ENCODE measurements around the gene FAS. TPM values are rescaled to one million over a fixed set of nuclear protein-coding genes. Genes with fewer than 3 reads are reported as not detected.

The FAS gene
- total RNA-seq, 1 experiment from 2014 or later = 9.3 TPM

- intact Hi-C loops (cut with micrococcal nuclease) = no loop called here
- Histone ChIP-seq H3K4me1 (ENCODE audit: control insufficient read depth in 1 of 2, insufficient read depth in 2 of 2, low read length in 2 of 2) (peaks cover 0 to 20% of the 10 kb centered on the region in 2 experiments; a peak in 2 of 4 replicates), H2AFZ (ENCODE audit: low read depth, low read length, poor library complexity, severe bottlenecking) (no peak overlapping the region), H3K79me2 (ENCODE audit: insufficient read depth, low read length) (no peaks in the 10 kb centered on the region), H3K36me3 (ENCODE audit: control insufficient read depth in 1 of 2, insufficient read depth in 2 of 2, low read length in 2 of 2) (no peaks in the 10 kb centered on the region), H3K9me2 (ENCODE audit: insufficient read depth) (no peaks in the 10 kb centered on the region), H3K4me2 (ENCODE audit: low read length) (no peak overlapping the region), H3K9me3 (ENCODE audit: control insufficient read depth in 1 of 2, insufficient read depth in 1 of 2, low read depth in 1 of 2, low read length in 2 of 2) (no peaks in the 10 kb centered on the region), H3K9ac (ENCODE audit: low read length) (no peak overlapping the region), H3K4me3 (replicated peaks in 1 of 2; ENCODE audit: low read depth in 1 of 2, low read length in 2 of 2) (no peak overlapping the region), H4K20me1 (ENCODE audit: insufficient read depth) (no peaks in the 10 kb centered on the region), H3K27ac (ENCODE audit: low read depth, low read length) (no peak overlapping the region), H3K27me3 (ENCODE audit: insufficient read depth, low read length) (no peaks in the 10 kb centered on the region)
- BruUV-seq (replicated peaks) = no TSS peak
- ChIA-PET POLR2A (no interaction called here), CTCF (interaction anchor here (1.7 kb wide), 1 partner anchor 8 kb away, joined by 5 read pairs; no protein-coding TSS in a partner anchor), RAD21 (ENCODE audit: low non-redundant PET in 1 of 2, low total read pairs in 2 of 2, uncharacterized antibody in 2 of 2, unreplicated experiment in 2 of 2) (no interaction called here)
- DNase-seq (ENCODE audit: low read depth, low spot score) (no peak), ATAC-seq (no peak)
- no peak for TF ChIP-seq EGR1 (IDR thresholded peaks at IDR 0.05; ENCODE audit: low read depth)
- TF ChIP-seq ZFX (IDR thresholded peaks at IDR 0.05) = no peak
- no peak for TF ChIP-seq REST (IDR thresholded peaks at IDR 0.05; ENCODE audit: low read depth)
- no peak for TF ChIP-seq EZH2phosphoT487 (IDR thresholded peaks at IDR 0.05; ENCODE audit: borderline replicate concordance)
- TF ChIP-seq CTCF (IDR thresholded peaks at IDR 0.05 in 2 of 3, conservative IDR thresholded peaks at IDR 0.05 in 1 of 3; ENCODE audit: borderline replicate concordance in 1 of 3, insufficient read depth in 1 of 3, low read depth in 2 of 3, low read length in 2 of 3) = no peak
- no peak for TF ChIP-seq SP1 (IDR thresholded peaks at IDR 0.05; ENCODE audit: low read depth)
- TF ChIP-seq SIN3A (IDR thresholded peaks at IDR 0.05; ENCODE audit: low read depth) = no peak
- no peak for TF ChIP-seq YY1 (IDR thresholded peaks at IDR 0.05; ENCODE audit: extremely low read depth, insufficient replicate concordance, low read depth, low read length)
- TF ChIP-seq SRF (IDR thresholded peaks at IDR 0.05; ENCODE audit: low read depth) = no peak
- TF ChIP-seq ELF1 (IDR thresholded peaks at IDR 0.05; ENCODE audit: borderline replicate concordance, low read depth) = no peak
- no peak for TF ChIP-seq ZBTB33 (IDR thresholded peaks at IDR 0.05; ENCODE audit: extremely low read depth, insufficient replicate concordance, low read length)
- no peak for TF ChIP-seq FOSL1 (IDR thresholded peaks at IDR 0.05; ENCODE audit: low read depth)
- no peak for TF ChIP-seq JUND (IDR thresholded peaks at IDR 0.05)
- TF ChIP-seq ATF3 (IDR thresholded peaks at IDR 0.05) = no peak
Measured at GRCh38 chr10:88995156-88995876, 4.7 kb downstream of the FAS start.

Data from HCT116 (cell line).